ENCODE results near the gene S100A7A.

The S100A7A gene

GRCh38 chr1:153370146-153370545 lies 46.2 kb upstream of the S100A7A start:
- no peak overlapping the region for H2AFZ ChIP-seq (ENCODE audit: low read length)
- H3K9ac ChIP-seq (ENCODE audit: low read length) = no peak overlapping the region
- TF ChIP-seq EZH2 (IDR thresholded peaks at IDR 0.05; ENCODE audit: borderline replicate concordance, low read length) (no peak), CTCF (IDR thresholded peaks at IDR 0.05; ENCODE audit: low read length) (no peak)
- H3K36me3 ChIP-seq (ENCODE audit: insufficient read depth, low read length) = no peaks in the 10 kb centered on the region
- H3K4me2 ChIP-seq (ENCODE audit: low read length) = no peak overlapping the region
- no peaks in the 10 kb centered on the region for H3F3A ChIP-seq (ENCODE audit: insufficient read depth, low read length)
- H4K20me1 ChIP-seq (ENCODE audit: insufficient read depth, low read length) = no peaks in the 10 kb centered on the region
- H3K9me3 ChIP-seq (ENCODE audit: low read length) = no peaks in the 10 kb centered on the region
- no peaks in the 10 kb centered on the region for H3K79me2 ChIP-seq (ENCODE audit: insufficient read depth, low read length)
- no peak overlapping the region for H3K4me3 ChIP-seq (ENCODE audit: low read depth, low read length, poor library complexity, severe bottlenecking)
- H3K4me1 ChIP-seq (ENCODE audit: insufficient read depth, low read length, severe bottlenecking) = no peaks in the 10 kb centered on the region
- H3K27me3 ChIP-seq (ENCODE audit: insufficient read depth, low read length) = no peaks in the 10 kb centered on the region
- no peak overlapping the region for H3K27ac ChIP-seq (ENCODE audit: low read depth, low read length, poor library complexity, severe bottlenecking)
- H3K9me2 ChIP-seq (ENCODE audit: low read depth, low read length) = no peaks in the 10 kb centered on the region

DNA sequence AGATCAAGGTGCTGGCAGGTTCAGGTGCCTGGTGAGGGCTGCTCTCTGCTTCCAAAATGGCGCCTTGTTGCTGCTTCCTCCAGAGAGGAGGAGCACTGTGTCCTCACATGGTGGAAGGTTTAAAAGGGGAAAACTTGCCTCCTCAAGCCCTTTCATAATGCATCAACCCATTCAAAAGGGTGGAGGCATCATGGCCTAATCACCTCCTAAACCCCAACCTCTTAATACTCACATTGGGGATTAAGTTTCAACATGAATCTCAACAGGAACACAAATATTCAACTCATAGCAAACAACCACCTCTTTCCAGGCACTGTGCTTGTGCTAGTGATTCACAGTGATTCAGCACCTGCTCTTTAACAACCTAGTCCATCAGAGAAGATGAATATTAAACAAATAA lies 45.1 kb upstream of the S100A7A start:
- Histone ChIP-seq H2AFZ (ENCODE audit: low read length) (no peak overlapping the region), H3K27me3 (ENCODE audit: insufficient read depth, low read length) (no peaks in the 10 kb centered on the region), H3K27ac (ENCODE audit: low read depth, low read length, poor library complexity, severe bottlenecking) (no peak overlapping the region), H3K4me1 (ENCODE audit: insufficient read depth, low read length, severe bottlenecking) (no peaks in the 10 kb centered on the region), H3K9ac (ENCODE audit: low read length) (no peak overlapping the region), H3K9me2 (ENCODE audit: low read depth, low read length) (no peaks in the 10 kb centered on the region), H3K9me3 (ENCODE audit: low read length) (no peaks in the 10 kb centered on the region), H3F3A (ENCODE audit: insufficient read depth, low read length) (no peaks in the 10 kb centered on the region), H3K4me2 (ENCODE audit: low read length) (no peak overlapping the region), H4K20me1 (ENCODE audit: insufficient read depth, low read length) (no peaks in the 10 kb centered on the region), H3K36me3 (ENCODE audit: insufficient read depth, low read length) (no peaks in the 10 kb centered on the region), H3K4me3 (ENCODE audit: low read depth, low read length, poor library complexity, severe bottlenecking) (no peak overlapping the region), H3K79me2 (ENCODE audit: insufficient read depth, low read length) (no peaks in the 10 kb centered on the region)
- TF ChIP-seq CTCF (IDR thresholded peaks at IDR 0.05; ENCODE audit: low read length) = no peak

DNA sequence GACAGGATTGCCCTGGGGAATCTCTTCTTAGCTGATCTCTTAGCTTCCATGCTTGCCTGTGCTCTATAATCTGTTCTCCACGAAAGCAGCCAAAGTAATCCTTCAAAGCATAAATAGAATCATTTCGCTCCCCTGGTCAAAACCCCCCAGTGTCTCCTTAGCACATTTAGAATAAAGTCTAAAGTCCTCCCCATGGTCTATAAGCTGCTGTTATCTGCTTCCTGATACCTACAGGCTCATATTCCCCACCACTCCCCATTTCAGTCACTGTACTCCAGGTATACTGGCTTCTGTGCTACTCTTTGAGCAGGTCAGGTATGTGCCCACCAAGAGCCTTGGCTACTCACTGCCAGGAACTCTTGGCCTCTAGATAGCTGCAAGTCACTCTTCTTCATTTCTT lies 43.7 kb upstream of the S100A7A start:
- Histone ChIP-seq H3K36me3 (ENCODE audit: insufficient read depth, low read length) (no peaks in the 10 kb centered on the region), H3K79me2 (ENCODE audit: insufficient read depth, low read length) (no peaks in the 10 kb centered on the region), H3K27me3 (ENCODE audit: insufficient read depth, low read length) (no peaks in the 10 kb centered on the region)

More for the DNA sequence above, 43.7 kb upstream of the S100A7A start:
- no peak overlapping the region for H3K4me2 ChIP-seq (ENCODE audit: low read length)
- H3K27ac ChIP-seq (ENCODE audit: low read depth, low read length, poor library complexity, severe bottlenecking) = no peak overlapping the region
- H3K4me1 ChIP-seq (ENCODE audit: insufficient read depth, low read length, severe bottlenecking) = no peaks in the 10 kb centered on the region
- H3K4me3 ChIP-seq (ENCODE audit: low read depth, low read length, poor library complexity, severe bottlenecking) = no peak overlapping the region
- no peaks in the 10 kb centered on the region for H4K20me1 ChIP-seq (ENCODE audit: insufficient read depth, low read length)
- TF ChIP-seq EZH2 (IDR thresholded peaks at IDR 0.05; ENCODE audit: borderline replicate concordance, low read length) = no peak
- no peak for TF ChIP-seq CTCF (IDR thresholded peaks at IDR 0.05; ENCODE audit: low read length)
- H3K9me2 ChIP-seq (ENCODE audit: low read depth, low read length) = no peaks in the 10 kb centered on the region
- H3F3A ChIP-seq (ENCODE audit: insufficient read depth, low read length) = no peaks in the 10 kb centered on the region
- no peak overlapping the region for H2AFZ ChIP-seq (ENCODE audit: low read length)
- H3K9me3 ChIP-seq (ENCODE audit: low read length) = no peaks in the 10 kb centered on the region
- H3K9ac ChIP-seq (ENCODE audit: low read length) = no peak overlapping the region
